Thyroid gland (tissue), 4 donors: ENCODE measurements around the gene ADSS1. TPM values are rescaled to one million over a fixed set of nuclear protein-coding genes. Genes with fewer than 3 reads are reported as not detected.
A peak's percentile ranks its signal among the peaks of the same experiment; 100 is the strongest.

Experiments
- DNase-seq, 2 donors: peaks; one replicate each; pipeline ENCODE4 v3.0.0-alpha.2; 2019
- H3K27ac ChIP-seq, 3 donors: fragments of 200-600 bp; sonication (generic); 1 replicate in 2 of 3; 2 replicates in 1 of 3; pipeline ENCODE4 v1.5.1; 2016 to 2019; ENCODE audit warnings: mild to moderate bottlenecking in 1 of 3, moderate library complexity in 1 of 3
- H3K27me3 ChIP-seq: fragments of 200-600 bp; sonication (generic); one replicate; pipeline ENCODE4 v1.5.1; 2019
- H3K36me3 ChIP-seq, 2 donors: fragments of 200-600 bp; sonication (generic); one replicate each; pipeline ENCODE4 v1.5.1; 2016 to 2019
- H3K4me1 ChIP-seq, 2 donors: fragments of 200-600 bp; sonication (generic); one replicate each; pipeline ENCODE4 v1.5.1; 2017 to 2019
- H3K4me3 ChIP-seq, 3 donors: fragments of 200-600 bp; sonication (generic); replicated peaks in 1 of 3; 1 replicate in 2 of 3; 2 replicates in 1 of 3; pipeline ENCODE4 v1.5.1; 2016; ENCODE audit warnings: mild to moderate bottlenecking in 1 of 3
- H3K9me3 ChIP-seq: fragments of 200-600 bp; sonication (generic); one replicate; pipeline ENCODE4 v1.5.1; 2017
- POLR2A ChIP-seq, 2 donors: fragments of 450-650 bp; IDR thresholded peaks; one replicate each; pipeline ENCODE4 v1.6.1; 2017; ENCODE audit warnings: antibody characterized with exemption in 2 of 2, mild to moderate bottlenecking in 2 of 2, moderate library complexity in 1 of 2
- WGBS, 2 donors: methylation state at CpG; one replicate each; pipeline ENCODE4 v1.1.5; 2017; 5-methylcytosine and 5-hydroxymethylcytosine counted together
- intact Hi-C: fragments of 100-400 bp; cut with DNase I; formaldehyde crosslinking; loops from one replicate; pipeline ENCODE4 v1.15.1; 2023
- total RNA-seq, 4 donors: library from RNA; depleted of rRNA; stranded (reverse); fragments of >200 nt; gene quantifications; one replicate each; pipeline ENCODE4 v1.2.3, GENCODE V29; 2016
- TF ChIP-seq, protein P1 (sequence below), 6 experiments: fragments of 200-600 bp in 3 of 6; fragments of 450-650 bp in 3 of 6; sonication (generic) in 3 of 6; IDR thresholded peaks; one replicate each; pipeline ENCODE4 v1.5.1; 2016 to 2019; ENCODE audit warnings: antibody characterized with exemption in 6 of 6, mild to moderate bottlenecking in 2 of 6, inconsistent platforms in 1 of 6, moderate library complexity in 1 of 6

The ADSS1 gene
- total RNA-seq, 4 donors from 2014 or later, result 13.6 to 26.2 (median 18.9) TPM

DNA sequence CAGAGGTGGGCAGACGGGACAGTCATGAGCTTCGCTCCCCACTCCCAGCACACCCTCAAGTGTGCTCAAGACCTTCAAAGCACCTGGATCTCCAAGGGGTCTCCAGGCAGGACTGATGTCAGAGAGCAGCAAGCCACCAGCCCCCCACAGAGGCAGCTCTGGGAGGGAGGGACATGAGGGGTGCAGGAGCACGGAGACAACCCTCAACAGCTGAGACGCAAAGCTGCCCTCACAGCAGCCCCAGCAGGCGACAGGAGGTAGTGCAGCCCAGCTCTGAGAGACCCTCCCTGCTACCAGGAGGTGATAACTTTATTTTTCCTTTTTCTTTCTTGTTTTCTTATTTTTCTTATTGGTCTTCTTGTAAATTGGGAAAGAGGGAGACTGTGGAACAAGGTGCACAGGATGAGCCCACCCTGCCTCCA is 46.8 kb downstream of the ADSS1 start:
- TF ChIP-seq POLR2A (IDR thresholded peaks at IDR 0.05), result no peak
- TF ChIP-seq, protein P1, sequence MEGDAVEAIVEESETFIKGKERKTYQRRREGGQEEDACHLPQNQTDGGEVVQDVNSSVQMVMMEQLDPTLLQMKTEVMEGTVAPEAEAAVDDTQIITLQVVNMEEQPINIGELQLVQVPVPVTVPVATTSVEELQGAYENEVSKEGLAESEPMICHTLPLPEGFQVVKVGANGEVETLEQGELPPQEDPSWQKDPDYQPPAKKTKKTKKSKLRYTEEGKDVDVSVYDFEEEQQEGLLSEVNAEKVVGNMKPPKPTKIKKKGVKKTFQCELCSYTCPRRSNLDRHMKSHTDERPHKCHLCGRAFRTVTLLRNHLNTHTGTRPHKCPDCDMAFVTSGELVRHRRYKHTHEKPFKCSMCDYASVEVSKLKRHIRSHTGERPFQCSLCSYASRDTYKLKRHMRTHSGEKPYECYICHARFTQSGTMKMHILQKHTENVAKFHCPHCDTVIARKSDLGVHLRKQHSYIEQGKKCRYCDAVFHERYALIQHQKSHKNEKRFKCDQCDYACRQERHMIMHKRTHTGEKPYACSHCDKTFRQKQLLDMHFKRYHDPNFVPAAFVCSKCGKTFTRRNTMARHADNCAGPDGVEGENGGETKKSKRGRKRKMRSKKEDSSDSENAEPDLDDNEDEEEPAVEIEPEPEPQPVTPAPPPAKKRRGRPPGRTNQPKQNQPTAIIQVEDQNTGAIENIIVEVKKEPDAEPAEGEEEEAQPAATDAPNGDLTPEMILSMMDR (IDR thresholded peaks at IDR 0.05), result peak in 4 of 6 experiments; percentile 10 to 41 (median 25)
- H3K27ac ChIP-seq, result no peak overlapping the region
- DNase-seq, result no peak
- H3K4me3 ChIP-seq, result no peak overlapping the region
- peaks cover 22% of the 10 kb centered on the region in 2 donors for H3K36me3 ChIP-seq
- intact Hi-C loops, result loop anchor here (10.0 kb wide), 1 partner anchor 274 kb away; no protein-coding TSS in a partner anchor
- peaks cover 33 to 39% of the 10 kb centered on the region in 2 donors for H3K4me1 ChIP-seq
- no peaks in the 10 kb centered on the region for H3K9me3 ChIP-seq
- H3K27me3 ChIP-seq, result no peaks in the 10 kb centered on the region
- 87 to 93% methylated on average over 5 of the region's 5 CpGs for WGBS, 2 donors

GRCh38 chr14:104771374-104771773 is 47.3 kb downstream of the ADSS1 start:
- 88 to 100% methylated on average over 2 to 4 of the region's 4 CpGs for WGBS, 2 donors
- H3K27ac ChIP-seq, result no peak overlapping the region
- H3K4me1 ChIP-seq, result peaks cover 33 to 44% of the 10 kb centered on the region in 2 donors
- TF ChIP-seq POLR2A (IDR thresholded peaks at IDR 0.05), result no peak
- TF ChIP-seq, protein P1 (IDR thresholded peaks at IDR 0.05), result no peak
- intact Hi-C loops, result loop anchor here (10.0 kb wide), 1 partner anchor 273 kb away; no protein-coding TSS in a partner anchor
- no peaks in the 10 kb centered on the region for H3K27me3 ChIP-seq
- peaks cover 22% of the 10 kb centered on the region in 2 donors for H3K36me3 ChIP-seq
- no peak for DNase-seq
- no peak overlapping the region for H3K4me3 ChIP-seq
- no peaks in the 10 kb centered on the region for H3K9me3 ChIP-seq

- intact Hi-C loops, result loop anchor here (10.0 kb wide), 1 partner anchor 273 kb away; no protein-coding TSS in a partner anchor
- no peak for TF ChIP-seq POLR2A (IDR thresholded peaks at IDR 0.05)
- TF ChIP-seq, protein P1 (IDR thresholded peaks at IDR 0.05), result no peak
- no peak for DNase-seq
- Histone ChIP-seq H3K27me3 (no peaks in the 10 kb centered on the region), H3K36me3 (peaks cover 22% of the 10 kb centered on the region in 2 donors), H3K4me3 (no peak overlapping the region), H3K9me3 (no peaks in the 10 kb centered on the region), H3K4me1 (peaks cover 33 to 51% of the 10 kb centered on the region in 2 donors), H3K27ac (no peak overlapping the region)
- WGBS, 2 donors, result 86 to 93% methylated on average over 25 to 32 of the region's 34 CpGs
Measured at GRCh38 chr14:104771918-104772706, 48.1 kb downstream of the ADSS1 start.

- H3K27ac ChIP-seq, result peak overlapping the region in 2 of 3 donors; percentile 65 to 88
- no peak for DNase-seq
- WGBS, 2 donors, result 95 to 98% methylated on average over 19 to 23 of the region's 38 CpGs
- no peaks in the 10 kb centered on the region for H3K9me3 ChIP-seq
- peaks cover 22% of the 10 kb centered on the region in 2 donors for H3K36me3 ChIP-seq
- peaks cover 39 to 59% of the 10 kb centered on the region in 2 donors for H3K4me1 ChIP-seq
- intact Hi-C loops, result loop anchor here (10.0 kb wide), 1 partner anchor 272 kb away; no protein-coding TSS in a partner anchor
- H3K4me3 ChIP-seq, result no peak overlapping the region
- no peaks in the 10 kb centered on the region for H3K27me3 ChIP-seq
- TF ChIP-seq POLR2A (IDR thresholded peaks at IDR 0.05), result no peak
- TF ChIP-seq, protein P1 (IDR thresholded peaks at IDR 0.05), result no peak
Measured at GRCh38 chr14:104772707-104773504, 48.9 kb downstream of the ADSS1 start.
